CD4-positive, alpha-beta T cell treated with Interleukin-4 for 4 hours (primary cell): ENCODE measurements around the gene ABHD4.
"Not testable (repeated sequence)": the region's sequence is repeated elsewhere in the genome, so short reads cannot be mapped to it uniquely, and the experiment has no call there.

Experiments used
- DNase-seq: peaks from one replicate; pipeline ENCODE4 v3.0.0-alpha.2; 2020

ABHD4 gene

GRCh38 chr14:22630066-22630465 lies 32.0 kb downstream of the ABHD4 start:
- DNase-seq = no peak

DNA sequence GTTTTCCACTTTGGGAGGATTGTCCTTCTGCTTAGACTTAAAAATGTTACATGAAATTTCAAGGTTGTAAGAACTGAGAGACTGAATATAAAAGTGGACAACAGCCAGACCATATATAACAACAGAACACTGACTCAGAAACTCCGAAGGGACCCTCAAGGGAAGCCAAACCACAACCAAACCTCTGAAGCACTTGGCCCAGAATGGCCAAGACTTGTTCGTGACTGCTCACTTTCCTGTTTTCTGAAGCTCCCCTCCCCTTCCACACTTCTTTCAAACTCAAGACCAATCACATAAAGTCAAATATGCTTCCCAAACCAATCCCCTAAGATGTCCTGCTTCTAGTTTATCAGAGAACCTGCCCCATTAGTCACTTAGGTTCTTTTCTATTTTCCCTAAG lies 32.4 kb downstream of the ABHD4 start:
- DNase-seq = no peak

GRCh38 chr14:22634233-22634900 lies 36.3 kb downstream of the ABHD4 start:
- no peak for DNase-seq

- DNase-seq = not testable (repeated sequence)
Observed at GRCh38 chr14:22635980-22636379, 37.9 kb downstream of the ABHD4 start.

DNA sequence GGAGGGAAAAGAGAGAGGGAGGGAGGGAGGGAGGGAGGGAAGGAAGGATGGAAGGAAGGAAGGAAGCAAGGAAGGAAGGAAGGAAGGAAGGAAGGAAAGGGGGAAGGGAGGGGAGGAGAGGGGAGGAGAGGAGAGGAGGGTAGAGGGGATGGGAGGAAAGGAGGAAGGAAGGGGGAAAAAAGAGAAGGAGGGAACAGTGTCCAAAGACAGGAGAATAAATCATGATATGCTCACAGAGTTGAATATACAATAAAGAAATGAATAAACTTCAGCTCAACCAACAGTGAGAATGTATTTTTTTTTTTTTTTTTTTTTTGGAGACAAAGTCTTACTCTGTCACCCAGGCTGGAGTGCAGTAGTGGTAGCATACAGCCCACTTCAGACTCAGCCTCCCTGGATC lies 42.1 kb downstream of the ABHD4 start:
- no peak for DNase-seq

- DNase-seq = no peak
Observed at GRCh38 chr14:22641846-22642245, 43.7 kb downstream of the ABHD4 start.

DNA sequence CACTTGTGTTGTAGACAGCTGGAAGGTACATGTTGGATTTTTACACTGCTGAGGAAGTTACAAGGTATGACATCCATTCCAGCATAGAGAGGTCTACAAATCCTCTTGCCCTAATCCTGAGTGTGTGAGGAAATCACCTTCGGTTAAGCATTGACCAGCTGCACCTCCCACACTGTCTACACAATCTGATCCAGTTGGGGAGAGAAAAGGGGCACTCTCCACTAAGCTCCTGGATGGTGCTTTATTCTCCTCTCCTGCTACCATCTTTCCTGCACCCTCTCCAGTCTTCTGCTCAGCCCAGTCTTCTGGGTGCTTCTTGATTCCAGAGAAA lies 46.2 kb downstream of the ABHD4 start, which contains the start of gene OR6J1:
Gene OR6J1 (minus strand): TSS at position 48 of the 331 bp plus-strand sequence. CDS start 9,541 bp downstream, outside the sequence.
- DNase-seq = no peak

GRCh38 chr14:22646570-22647254 lies 48.6 kb downstream of the ABHD4 start:
- DNase-seq = no peak

DNA sequence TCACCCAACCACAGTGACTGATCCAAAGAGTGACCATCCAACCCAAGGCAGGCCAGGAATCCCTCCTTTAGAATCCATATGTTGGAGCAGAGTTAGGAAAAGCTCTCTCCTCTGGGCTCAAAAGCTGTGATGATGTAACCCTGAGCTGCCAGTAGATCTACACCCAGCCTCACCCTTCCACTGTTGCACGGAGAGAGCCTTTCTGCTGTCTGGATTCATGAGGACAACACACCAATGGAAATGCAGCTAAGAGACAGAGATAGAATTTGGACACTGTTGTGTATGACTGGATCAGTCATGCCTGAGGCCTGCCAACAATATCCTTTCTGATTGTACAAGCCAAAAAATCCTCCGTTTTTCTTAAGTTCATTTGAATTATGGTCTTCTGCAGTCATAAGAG lies 50.4 kb downstream of the ABHD4 start:
- no peak for DNase-seq

DNA sequence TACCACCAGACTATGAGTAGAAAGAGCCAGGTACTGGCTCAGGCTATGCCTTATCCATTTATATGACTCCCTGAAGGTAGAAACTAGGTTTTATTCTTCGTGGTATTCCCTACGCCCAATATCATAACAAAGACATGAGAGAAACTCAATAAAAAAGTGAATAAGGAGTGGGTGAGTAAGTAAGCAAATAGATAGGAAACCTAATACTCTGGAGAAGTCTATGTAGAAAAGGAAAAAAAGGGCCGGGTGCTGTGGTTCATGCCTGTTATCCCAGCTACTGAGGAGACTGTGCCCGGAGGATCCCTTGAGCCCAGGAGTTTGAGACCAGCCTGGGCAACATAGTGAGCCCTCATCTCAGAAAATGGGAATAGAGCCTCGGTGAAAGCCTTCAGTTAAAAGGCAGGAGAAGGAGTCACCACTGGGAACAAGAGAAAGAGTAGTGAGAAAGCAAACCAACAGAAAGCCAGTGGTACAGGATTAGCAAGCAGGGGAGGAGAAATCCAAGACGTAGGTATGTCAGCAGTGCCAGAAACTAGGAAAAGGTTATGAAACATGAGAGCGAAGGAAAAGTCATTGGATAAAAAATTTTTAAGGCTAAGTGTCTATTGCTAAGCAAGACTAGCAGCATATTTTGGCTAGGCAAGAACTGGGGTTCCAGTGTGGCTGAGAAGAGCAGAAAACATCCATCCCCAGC lies 52.1 kb downstream of the ABHD4 start:
- no peak for DNase-seq

GRCh38 chr14:22650960-22651521 lies 52.9 kb downstream of the ABHD4 start:
- DNase-seq = no peak

DNA sequence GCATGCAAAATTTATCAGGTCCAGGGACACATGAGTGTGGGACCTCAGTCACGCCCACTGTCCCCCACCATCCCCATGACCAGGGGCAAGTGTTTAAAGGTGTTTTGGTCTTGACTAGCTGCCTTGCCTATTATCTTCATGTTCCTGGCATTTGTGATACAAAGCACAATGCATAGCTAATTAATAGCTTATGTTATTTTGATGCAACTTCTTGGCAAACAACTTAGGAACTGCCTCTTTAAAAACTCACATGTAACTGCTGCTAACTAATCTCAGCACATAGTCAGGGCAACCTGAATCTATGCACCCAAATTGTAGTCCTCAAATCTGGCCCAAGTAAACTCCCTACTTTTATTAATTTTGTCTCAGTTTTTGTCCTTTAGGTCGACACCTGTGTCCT lies 53.5 kb downstream of the ABHD4 start:
- DNase-seq = no peak

DNA sequence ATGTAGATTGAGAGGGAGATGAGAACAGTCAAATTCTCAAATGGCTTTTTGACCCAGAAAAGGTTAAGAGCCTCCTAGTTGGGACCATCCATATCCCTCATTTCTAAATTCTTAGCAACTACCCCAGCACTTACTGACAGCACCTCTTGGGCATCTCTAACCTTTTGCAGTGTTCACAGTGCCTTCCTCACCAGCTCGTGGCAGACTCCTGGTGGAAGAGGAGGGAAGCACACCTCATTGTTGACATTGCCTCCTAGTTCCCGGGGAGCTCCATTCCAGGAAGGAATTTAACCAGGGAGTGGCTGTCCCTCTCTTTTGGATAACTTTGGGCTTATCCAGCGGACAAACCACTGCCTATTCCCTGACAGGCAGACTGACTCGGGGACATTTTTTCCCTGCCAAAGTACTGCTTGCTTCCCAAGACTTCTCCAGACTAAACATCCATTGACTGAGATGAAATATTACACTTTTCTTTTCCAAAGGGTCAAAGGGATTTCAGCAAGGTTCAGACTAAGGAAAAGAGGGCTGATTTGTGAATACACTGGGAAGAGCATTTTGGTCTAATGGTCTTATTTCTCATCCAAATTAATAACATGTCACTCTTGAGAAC lies 55.0 kb downstream of the ABHD4 start:
- peak; percentile 43 for DNase-seq

GRCh38 chr14:22656226-22656625 lies 58.1 kb downstream of the ABHD4 start:
- DNase-seq = no peak

DNA sequence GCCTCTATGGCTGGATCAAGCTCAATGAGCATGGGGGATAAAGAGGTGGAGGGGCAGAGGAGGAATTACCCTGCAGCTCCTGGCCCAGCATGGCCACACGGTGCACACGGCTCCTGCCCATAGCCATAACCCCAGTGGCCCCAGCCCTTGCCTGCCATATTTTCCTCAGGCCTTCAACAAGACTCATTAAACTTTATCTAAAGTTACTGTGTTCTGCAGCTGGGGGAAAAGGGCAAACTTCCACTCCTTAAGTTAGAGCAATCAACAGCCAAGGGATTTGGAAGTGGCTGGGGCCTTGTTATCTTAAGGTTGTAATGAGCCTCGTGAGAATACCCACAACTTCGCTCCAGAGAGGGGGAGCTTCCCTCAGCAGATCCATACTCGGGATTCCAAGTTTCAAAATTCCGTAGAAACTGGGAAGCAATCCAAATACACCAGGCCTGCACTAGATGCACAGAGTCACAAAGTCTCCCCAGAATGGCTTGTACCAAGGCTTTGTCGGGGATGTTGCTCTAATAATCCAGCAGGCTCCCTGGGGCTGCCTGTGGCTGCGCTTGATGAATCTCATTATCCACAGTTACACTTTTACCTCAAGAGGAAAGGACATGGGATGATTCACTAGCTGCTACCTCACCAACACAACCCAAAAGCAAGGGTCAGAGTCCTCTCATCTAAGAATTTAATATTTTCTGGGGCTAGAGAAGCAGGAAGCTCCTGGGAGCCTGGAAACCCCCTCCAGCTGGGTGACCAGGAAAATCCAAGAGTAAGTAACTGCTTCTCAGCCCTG lies 59.0 kb downstream of the ABHD4 start:
- no peak for DNase-seq

- no peak for DNase-seq
Observed at GRCh38 chr14:22657861-22658260, 59.8 kb downstream of the ABHD4 start.

DNA sequence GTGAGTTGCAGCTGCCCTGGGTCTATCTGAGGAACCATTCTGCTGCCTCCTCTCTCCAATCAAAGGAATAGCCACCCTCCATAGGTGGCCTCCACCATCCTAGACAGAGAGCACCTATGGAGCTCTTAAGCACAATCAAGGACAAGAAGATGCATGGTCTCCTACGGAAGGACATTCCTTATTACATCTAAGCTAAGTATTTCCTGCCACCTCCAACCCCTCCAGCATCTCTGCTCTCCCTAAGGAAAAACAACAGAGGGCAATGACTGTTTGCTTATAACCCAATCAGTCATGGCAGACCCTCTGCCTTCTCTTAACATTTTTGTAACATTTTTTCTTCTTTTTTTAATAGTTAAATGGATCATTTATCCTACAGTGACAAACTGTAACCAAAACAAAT lies 60.8 kb downstream of the ABHD4 start:
- DNase-seq = no peak

DNA sequence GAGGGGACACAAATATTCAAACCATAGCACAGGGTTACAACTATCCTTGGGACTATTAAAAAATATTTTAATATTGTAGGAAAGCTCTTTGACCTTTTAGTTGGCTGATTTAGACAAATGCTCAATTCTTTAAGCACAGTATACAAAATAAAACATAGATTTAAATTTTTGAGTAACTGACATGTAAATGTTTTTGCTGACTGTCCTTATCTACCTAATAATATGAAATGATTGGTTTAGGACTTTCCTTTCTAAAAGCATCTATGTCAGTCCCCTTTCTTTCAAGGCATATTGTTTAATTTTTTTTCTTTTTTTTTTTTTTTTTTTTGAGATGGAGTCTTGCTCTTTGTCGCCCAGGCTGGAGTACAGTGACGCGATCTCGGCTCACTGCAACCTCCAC lies 62.6 kb downstream of the ABHD4 start:
- no peak for DNase-seq
